Measurements from ENCODE around the gene PPP2R2C. TPM values are rescaled to one million over a fixed set of nuclear protein-coding genes. Genes with fewer than 3 reads are reported as not detected.

Gene PPP2R2C
- total RNA-seq, 1 experiment from 2014 or later = 32.9 TPM

GRCh38 chr4:6331468-6331867, 140.9 kb downstream of the PPP2R2C start:
- CTCF ChIA-PET = interaction anchor here (0.7 to 12.2 kb wide), 20 partner anchors 10 to 378 kb away, joined by 3 to 201 read pairs (median 4); partner anchors contain the start of genes MRFAP1L1 and WFS1
- DNase-seq (ENCODE audit: low read depth, low spot score) = no peak
- H3K79me2 ChIP-seq (ENCODE audit: insufficient read depth, low read length) = no peaks in the 10 kb centered on the region
- H3K9me2 ChIP-seq (ENCODE audit: insufficient read depth) = no peaks in the 10 kb centered on the region
- H3K9ac ChIP-seq (ENCODE audit: low read length) = no peak overlapping the region
- H4K20me1 ChIP-seq (ENCODE audit: insufficient read depth) = no peaks in the 10 kb centered on the region
- POLR2A ChIA-PET = interaction anchor here (1.5 kb wide), 1 partner anchor 342 kb away, joined by 3 read pairs; a partner anchor contains a TSS
- no peaks in the 10 kb centered on the region for H3K36me3 ChIP-seq (ENCODE audit: control insufficient read depth in 1 of 2, insufficient read depth in 2 of 2, low read length in 2 of 2)
- TF ChIP-seq SP1 (IDR thresholded peaks at IDR 0.05; ENCODE audit: low read depth) = no peak
- no TSS peak for BruUV-seq (replicated peaks)
- H3K9me3 ChIP-seq (ENCODE audit: control insufficient read depth in 1 of 2, insufficient read depth in 1 of 2, low read depth in 1 of 2, low read length in 2 of 2) = no peaks in the 10 kb centered on the region
- H3K27me3 ChIP-seq (ENCODE audit: insufficient read depth, low read length) = no peaks in the 10 kb centered on the region
- no peaks in the 10 kb centered on the region; a peak in 1 of 4 replicates for H3K4me1 ChIP-seq (ENCODE audit: control insufficient read depth in 1 of 2, insufficient read depth in 2 of 2, low read length in 2 of 2)
- RAD21 ChIA-PET (ENCODE audit: low non-redundant PET in 1 of 2, low total read pairs in 2 of 2, uncharacterized antibody in 2 of 2, unreplicated experiment in 2 of 2) = interaction anchor here (1.4 to 1.9 kb wide), 2 partner anchors 67 to 81 kb away, joined by 6 read pairs; no protein-coding TSS in a partner anchor
- no peak overlapping the region for H3K4me3 ChIP-seq (replicated peaks in 1 of 2; ENCODE audit: low read depth in 1 of 2, low read length in 2 of 2)
- intact Hi-C loops (cut with micrococcal nuclease) = loop anchor here (1.0 to 10.0 kb wide), 3 partner anchors 81 to 353 kb away; no protein-coding TSS in a partner anchor
- H3K27ac ChIP-seq (ENCODE audit: low read depth, low read length) = no peak overlapping the region
- H2AFZ ChIP-seq (ENCODE audit: low read depth, low read length, poor library complexity, severe bottlenecking) = no peak overlapping the region
- no peak overlapping the region for H3K4me2 ChIP-seq (ENCODE audit: low read length)
- no peak for ATAC-seq

GRCh38 chr4:6331018-6331417, 141.4 kb downstream of the PPP2R2C start:
- POLR2A ChIA-PET = interaction anchor here (1.5 kb wide), 1 partner anchor 343 kb away, joined by 3 read pairs; a partner anchor contains a TSS
- ATAC-seq (peak; percentile 41), DNase-seq (ENCODE audit: low read depth, low spot score) (no peak)
- peak; percentile 63 for TF ChIP-seq RAD21 (IDR thresholded peaks at IDR 0.05; ENCODE audit: low read depth)
- TF ChIP-seq TCF7L2 (IDR thresholded peaks at IDR 0.05; ENCODE audit: borderline replicate concordance, extremely low read depth, insufficient read depth, insufficient read length) = no peak
- peak; percentile 59 to 79 (median 77); a peak in 5 of 6 replicates for TF ChIP-seq CTCF (IDR thresholded peaks at IDR 0.05 in 2 of 3, conservative IDR thresholded peaks at IDR 0.05 in 1 of 3; ENCODE audit: borderline replicate concordance in 1 of 3, insufficient read depth in 1 of 3, low read depth in 2 of 3, low read length in 2 of 3)
- CTCF ChIA-PET = interaction anchor here (0.7 to 12.2 kb wide), 16 partner anchors 11 to 378 kb away, joined by 3 to 201 read pairs (median 4); partner anchors contain the start of genes MRFAP1L1 and WFS1
- no peaks in the 10 kb centered on the region for H3K9me2 ChIP-seq (ENCODE audit: insufficient read depth)
- H3K9me3 ChIP-seq (ENCODE audit: control insufficient read depth in 1 of 2, insufficient read depth in 1 of 2, low read depth in 1 of 2, low read length in 2 of 2) = no peaks in the 10 kb centered on the region
- no peak overlapping the region for H3K27ac ChIP-seq (ENCODE audit: low read depth, low read length)
- no peaks in the 10 kb centered on the region for H4K20me1 ChIP-seq (ENCODE audit: insufficient read depth)
- H3K4me3 ChIP-seq (replicated peaks in 1 of 2; ENCODE audit: low read depth in 1 of 2, low read length in 2 of 2) = no peak overlapping the region
- no peaks in the 10 kb centered on the region for H3K36me3 ChIP-seq (ENCODE audit: control insufficient read depth in 1 of 2, insufficient read depth in 2 of 2, low read length in 2 of 2)
- no peaks in the 10 kb centered on the region for H3K27me3 ChIP-seq (ENCODE audit: insufficient read depth, low read length)
- RAD21 ChIA-PET (ENCODE audit: low non-redundant PET in 1 of 2, low total read pairs in 2 of 2, uncharacterized antibody in 2 of 2, unreplicated experiment in 2 of 2) = interaction anchor here (1.4 to 1.9 kb wide), 2 partner anchors 67 to 80 kb away, joined by 6 read pairs; no protein-coding TSS in a partner anchor
- H3K4me1 ChIP-seq (ENCODE audit: control insufficient read depth in 1 of 2, insufficient read depth in 2 of 2, low read length in 2 of 2) = peaks cover 0 to 2% of the 10 kb centered on the region in 2 experiments; a peak in 2 of 4 replicates
- H2AFZ ChIP-seq (ENCODE audit: low read depth, low read length, poor library complexity, severe bottlenecking) = no peak overlapping the region
- intact Hi-C loops (cut with micrococcal nuclease) = loop anchor here (1.0 to 10.0 kb wide), 3 partner anchors 81 to 354 kb away; no protein-coding TSS in a partner anchor
- H3K4me2 ChIP-seq (ENCODE audit: low read length) = no peak overlapping the region
- H3K79me2 ChIP-seq (ENCODE audit: insufficient read depth, low read length) = no peaks in the 10 kb centered on the region
- no TSS peak for BruUV-seq (replicated peaks)
- no peak overlapping the region for H3K9ac ChIP-seq (ENCODE audit: low read length)

All from HCT116 (cell line).